ENCODE measurements around the gene PHF19. TPM values are rescaled to one million over a fixed set of nuclear protein-coding genes. Genes with fewer than 3 reads are reported as not detected.

Gene PHF19
- total RNA-seq, 1 experiment from 2014 or later = 66.8 TPM

- Histone ChIP-seq H2BK5ac (ENCODE audit: insufficient read length, low read length) (no peak overlapping the region), H4K5ac (ENCODE audit: insufficient read length, low read depth, low read length) (no peak overlapping the region), H2BK20ac (ENCODE audit: low read depth, low read length, poor library complexity, severe bottlenecking) (no peak overlapping the region), H3K14ac (ENCODE audit: insufficient read depth, low read length) (no peak overlapping the region), H3K27me3 (ENCODE audit: insufficient read depth, low read length) (no peaks in the 10 kb centered on the region), H4K91ac (ENCODE audit: insufficient read length, low read depth, low read length) (no peak overlapping the region), H3K23me2 (ENCODE audit: insufficient read length, low read depth, low read length, poor library complexity, severe bottlenecking) (no peaks in the 10 kb centered on the region), H3K4ac (ENCODE audit: low read depth, low read length) (no peak overlapping the region), H2AK5ac (ENCODE audit: insufficient read length, low read length) (no peak overlapping the region), H3K18ac (ENCODE audit: insufficient read length, low read depth, low read length) (no peak overlapping the region), H3K4me2 (ENCODE audit: insufficient read depth, insufficient read length, low read length) (no peak overlapping the region), H4K20me1 (ENCODE audit: control insufficient read depth, insufficient read depth, insufficient read length) (no peaks in the 10 kb centered on the region), H3K27ac (ENCODE audit: insufficient read length, low read depth, low read length) (no peak overlapping the region), H2BK120ac (ENCODE audit: low read depth, low read length, poor library complexity, severe bottlenecking) (no peak overlapping the region), H3K79me1 (ENCODE audit: insufficient read depth, low read depth, low read length, poor library complexity, severe bottlenecking) (no peaks in the 10 kb centered on the region), H2BK15ac (ENCODE audit: low read depth, low read length) (no peak overlapping the region), H3K4me1 (ENCODE audit: insufficient read depth, low read length) (peaks cover 10% of the 10 kb centered on the region; the same call in 1 of the 2 replicates), H3K56ac (ENCODE audit: insufficient read length, low read depth, low read length) (no peak overlapping the region), H3K9me3 (ENCODE audit: control insufficient read depth, low read depth, low read length) (no peaks in the 10 kb centered on the region), H3K23ac (ENCODE audit: insufficient read length, low read depth, low read length) (no peak overlapping the region), H3K79me2 (ENCODE audit: insufficient read depth, low read length) (no peaks in the 10 kb centered on the region), H3T11ph (ENCODE audit: low read length) (no peak overlapping the region), H4K8ac (replicated peaks; ENCODE audit: insufficient read length, low read depth, low read length) (no peak overlapping the region), H2AFZ (ENCODE audit: low read length) (no peak overlapping the region), H3K9ac (ENCODE audit: extremely low read depth, insufficient read length, low read length) (no peak overlapping the region), H2BK12ac (ENCODE audit: insufficient read length, low read depth, low read length) (no peak overlapping the region)
- Mint-ChIP-seq H3K9me3 (peaks cover 0 to 4% of the 10 kb centered on the region in 2 experiments; a peak in 2 of 5 replicates), H3K27ac (no peak overlapping the region), H3K4me1 (peaks cover 27 to 50% of the 10 kb centered on the region in 2 experiments), H3K36me3 (ENCODE audit: insufficient read depth in 1 of 3, low read depth in 3 of 3) (peaks cover 0 to 6% (median 5%) of the 10 kb centered on the region in 3 experiments; a peak in 3 of 7 replicates), H3K4me3 (no peak overlapping the region), H3K27me3 (ENCODE audit: low read depth) (no peaks in the 10 kb centered on the region)
- no CpG with 5 or more reads among the region's 3 CpGs for WGBS (ENCODE audit: extremely low coverage, insufficient read length, low lambda C conversion rate)
- no peak for DNase-seq
- TF ChIP-seq, protein P1, sequence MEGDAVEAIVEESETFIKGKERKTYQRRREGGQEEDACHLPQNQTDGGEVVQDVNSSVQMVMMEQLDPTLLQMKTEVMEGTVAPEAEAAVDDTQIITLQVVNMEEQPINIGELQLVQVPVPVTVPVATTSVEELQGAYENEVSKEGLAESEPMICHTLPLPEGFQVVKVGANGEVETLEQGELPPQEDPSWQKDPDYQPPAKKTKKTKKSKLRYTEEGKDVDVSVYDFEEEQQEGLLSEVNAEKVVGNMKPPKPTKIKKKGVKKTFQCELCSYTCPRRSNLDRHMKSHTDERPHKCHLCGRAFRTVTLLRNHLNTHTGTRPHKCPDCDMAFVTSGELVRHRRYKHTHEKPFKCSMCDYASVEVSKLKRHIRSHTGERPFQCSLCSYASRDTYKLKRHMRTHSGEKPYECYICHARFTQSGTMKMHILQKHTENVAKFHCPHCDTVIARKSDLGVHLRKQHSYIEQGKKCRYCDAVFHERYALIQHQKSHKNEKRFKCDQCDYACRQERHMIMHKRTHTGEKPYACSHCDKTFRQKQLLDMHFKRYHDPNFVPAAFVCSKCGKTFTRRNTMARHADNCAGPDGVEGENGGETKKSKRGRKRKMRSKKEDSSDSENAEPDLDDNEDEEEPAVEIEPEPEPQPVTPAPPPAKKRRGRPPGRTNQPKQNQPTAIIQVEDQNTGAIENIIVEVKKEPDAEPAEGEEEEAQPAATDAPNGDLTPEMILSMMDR (conservative IDR thresholded peaks at IDR 0.05) = no peak
Observed at GRCh38 chr9:120914396-120914795, 37.4 kb upstream of the PHF19 start.

All from H9 (cell line).